Measurements from ENCODE around the gene MTSS2. TPM values are rescaled to one million over a fixed set of nuclear protein-coding genes. Genes with fewer than 3 reads are reported as not detected.

MTSS2 gene
- polyA plus RNA-seq, 1 experiment, result 57.9 TPM

- H3K27ac ChIP-seq (ENCODE audit: low read depth, low read length), result peak overlapping the region; percentile 39
- CTCF ChIA-PET, result interaction anchor here (0.8 kb wide), 1 partner anchor 43 kb away, joined by 3 read pairs; no protein-coding TSS in a partner anchor
- H3K27me3 ChIP-seq (ENCODE audit: control insufficient read depth, insufficient read depth, low read length), result no peaks in the 10 kb centered on the region
- TF ChIP-seq CTCF (IDR thresholded peaks at IDR 0.05; ENCODE audit: low read depth, low read length), result no peak
- POLR2A ChIA-PET, result interaction anchor here (1.3 kb wide), 1 partner anchor 8 kb away, joined by 5 read pairs; no protein-coding TSS in a partner anchor
- DNase-seq (ENCODE audit: low read depth, low spot score), result no peak
- H3K4me3 ChIP-seq (ENCODE audit: low read depth, low read length), result no peak overlapping the region
- peaks cover 14% of the 10 kb centered on the region; the same call in 1 of the 2 replicates for H3K9me3 ChIP-seq (ENCODE audit: control insufficient read depth, insufficient read depth, low read length)
Observed at GRCh38 chr16:70695331-70696070, 9.6 kb upstream of the MTSS2 start.

- no peak overlapping the region for H3K4me3 ChIP-seq (ENCODE audit: low read depth, low read length)
- TF ChIP-seq CTCF (IDR thresholded peaks at IDR 0.05; ENCODE audit: low read depth, low read length), result no peak
- no peak for DNase-seq (ENCODE audit: low read depth, low spot score)
- ChIA-PET POLR2A (interaction anchor here (1.0 to 1.3 kb wide), 2 partner anchors 9 to 44 kb away, joined by 3 to 5 read pairs; no protein-coding TSS in a partner anchor), CTCF (no interaction called here)
- no peaks in the 10 kb centered on the region for H3K27me3 ChIP-seq (ENCODE audit: control insufficient read depth, insufficient read depth, low read length)
- H3K27ac ChIP-seq (ENCODE audit: low read depth, low read length), result peak overlapping the region; percentile 77
- H3K9me3 ChIP-seq (ENCODE audit: control insufficient read depth, insufficient read depth, low read length), result peaks cover 14% of the 10 kb centered on the region; the same call in 1 of the 2 replicates
Observed at GRCh38 chr16:70694868-70695218, 9.0 kb upstream of the MTSS2 start.

- DNase-seq (ENCODE audit: low read depth, low spot score), result peak; percentile 55
- Histone ChIP-seq H3K4me3 (ENCODE audit: low read depth, low read length) (no peak overlapping the region), H3K27ac (ENCODE audit: low read depth, low read length) (peak overlapping the region; percentile 77), H3K9me3 (ENCODE audit: control insufficient read depth, insufficient read depth, low read length) (peaks cover 10% of the 10 kb centered on the region; the same call in 1 of the 2 replicates), H3K27me3 (ENCODE audit: control insufficient read depth, insufficient read depth, low read length) (no peaks in the 10 kb centered on the region)
- ChIA-PET POLR2A (interaction anchor here (1.0 to 1.3 kb wide), 2 partner anchors 9 to 44 kb away, joined by 3 to 5 read pairs; no protein-coding TSS in a partner anchor), CTCF (interaction anchor here (1.8 kb wide), 1 partner anchor 8 kb away, joined by 5 read pairs; no protein-coding TSS in a partner anchor)
- TF ChIP-seq CTCF (IDR thresholded peaks at IDR 0.05; ENCODE audit: low read depth, low read length), result no peak
Observed at GRCh38 chr16:70694088-70694867, 8.4 kb upstream of the MTSS2 start.

- H3K27ac ChIP-seq (ENCODE audit: low read depth, low read length), result peak overlapping the region; percentile 97
- ChIA-PET CTCF (interaction anchor here (1.5 to 1.8 kb wide), 2 partner anchors 10 to 45 kb away, joined by 5 to 8 read pairs; no protein-coding TSS in a partner anchor), POLR2A (interaction anchor here (1.0 to 2.1 kb wide), 5 partner anchors 11 to 68 kb away, joined by 3 to 16 read pairs (median 4); no protein-coding TSS in a partner anchor)
- DNase-seq (ENCODE audit: low read depth, low spot score), result no peak
- H3K4me3 ChIP-seq (ENCODE audit: low read depth, low read length), result no peak overlapping the region
- no peaks in the 10 kb centered on the region; the same call in 1 of the 2 replicates for H3K9me3 ChIP-seq (ENCODE audit: control insufficient read depth, insufficient read depth, low read length)
- no peaks in the 10 kb centered on the region for H3K27me3 ChIP-seq (ENCODE audit: control insufficient read depth, insufficient read depth, low read length)
- TF ChIP-seq CTCF (IDR thresholded peaks at IDR 0.05; ENCODE audit: low read depth, low read length), result no peak
Observed at GRCh38 chr16:70692873-70693671, 7.2 kb upstream of the MTSS2 start.

Measured in AG04450 (cell line).